NCI-H187 (cell line): ENCODE measurements around the gene OR52J3.
"Not testable (repeated sequence)": the region's sequence is repeated elsewhere in the genome, so short reads cannot be mapped to it uniquely, and the experiment has no call there.

Experiments used
- DNase-seq, 2 experiments: peaks; one replicate each; lab custom pipeline; 2025; lab: John Stamatoyannopoulos, UW

OR52J3 gene

DNA sequence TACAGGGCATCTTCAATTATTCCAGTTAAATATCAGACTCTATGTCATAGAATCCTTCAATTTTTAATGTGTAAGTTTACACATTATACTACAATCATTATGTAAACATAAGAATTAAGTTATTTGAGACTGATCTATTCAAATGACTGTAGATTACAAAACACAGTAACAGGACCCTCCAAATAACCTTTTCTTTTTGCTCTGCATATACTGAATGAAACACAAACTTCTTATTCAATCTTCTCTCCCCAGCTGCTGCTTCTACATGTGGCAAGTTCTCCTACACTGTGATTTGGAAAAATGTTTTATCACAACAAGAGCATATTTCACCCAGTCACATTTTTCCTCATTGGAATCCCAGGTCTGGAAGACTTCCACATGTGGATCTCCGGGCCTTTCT lies at the start of gene OR52J3:
OR52J3 (plus strand) TSS at position 301 of the 400 bp plus-strand sequence; CDS start at position 301, 0 bp downstream.
- DNase-seq = no peak

DNA sequence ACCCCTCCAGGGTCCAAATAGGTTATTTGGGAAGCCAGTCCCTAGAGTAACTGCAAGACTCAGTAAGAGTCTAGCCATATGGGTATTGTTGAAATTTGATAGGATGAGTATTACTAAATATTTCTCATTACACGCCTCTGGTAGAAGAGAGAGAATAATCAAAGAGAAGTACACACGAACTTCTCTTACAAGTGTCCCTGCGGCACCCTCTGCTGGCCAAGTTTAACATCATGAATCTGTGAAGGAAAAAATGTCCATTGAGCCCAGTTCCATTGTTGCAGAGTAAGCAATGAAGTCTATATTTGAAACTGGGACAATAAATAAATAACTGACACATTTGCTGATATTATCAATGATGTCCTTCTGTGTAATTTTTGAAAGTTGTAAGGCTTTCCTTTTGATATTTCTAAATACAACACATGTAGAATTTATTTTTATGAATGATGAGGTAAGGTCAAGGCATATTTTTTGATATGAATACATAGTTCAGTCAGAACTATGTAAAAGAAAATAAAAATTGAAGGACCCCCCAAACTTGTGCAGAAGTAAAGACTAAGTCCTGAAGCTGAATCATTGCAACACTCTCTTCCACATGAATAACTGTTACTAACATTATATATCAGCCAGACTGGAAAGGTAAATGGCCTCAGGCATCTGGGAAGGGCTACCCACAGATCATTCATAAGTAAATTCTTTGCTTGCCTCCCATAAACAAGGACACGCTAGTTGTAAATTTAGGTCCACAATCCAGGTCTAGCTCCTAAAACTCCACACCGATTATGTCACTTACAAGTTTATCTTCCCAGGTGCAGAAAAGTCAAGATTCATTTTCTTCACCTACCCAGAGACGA lies 41.7 kb upstream of the OR52J3 start:
- DNase-seq = peak; percentile 20 to 65

DNA sequence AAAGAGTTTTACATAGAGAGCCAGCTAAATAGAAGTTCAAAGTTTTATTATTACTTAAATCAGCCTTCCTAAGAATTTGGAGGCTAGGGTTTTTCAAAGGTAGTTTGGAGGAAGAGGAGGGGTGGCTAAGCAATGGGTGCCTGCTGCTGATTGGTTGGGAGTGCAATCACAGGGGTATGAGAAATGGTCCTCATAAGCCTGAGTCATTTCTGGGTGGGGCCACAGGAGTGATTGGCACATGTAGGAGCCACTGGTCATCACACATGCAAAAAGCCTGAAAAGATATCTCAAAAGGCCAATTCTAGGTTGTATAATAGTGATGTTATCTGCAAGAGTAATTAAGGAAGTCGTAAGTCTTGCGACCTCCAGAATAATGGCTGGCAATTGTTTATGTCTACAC lies 38.8 kb upstream of the OR52J3 start:
- DNase-seq = no peak

DNA sequence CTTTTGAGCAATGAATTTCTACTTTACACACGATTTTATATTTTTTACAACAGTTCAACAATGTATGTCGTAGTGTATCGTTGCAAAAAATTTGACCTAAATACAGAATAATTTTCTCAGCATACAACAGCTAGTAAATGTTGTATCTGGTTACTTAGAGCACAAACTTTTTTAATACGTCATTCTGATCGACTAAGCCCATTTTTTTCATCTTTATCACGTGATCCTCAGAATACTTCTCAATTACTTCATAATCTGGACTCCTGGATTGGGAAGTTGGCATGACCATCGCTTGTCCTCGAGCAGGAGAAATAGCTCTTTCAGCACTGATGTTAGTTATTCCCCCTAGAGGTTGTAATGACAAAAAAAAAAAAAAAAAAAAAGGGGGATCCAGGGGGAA lies 35.1 kb upstream of the OR52J3 start:
- DNase-seq = no peak

DNA sequence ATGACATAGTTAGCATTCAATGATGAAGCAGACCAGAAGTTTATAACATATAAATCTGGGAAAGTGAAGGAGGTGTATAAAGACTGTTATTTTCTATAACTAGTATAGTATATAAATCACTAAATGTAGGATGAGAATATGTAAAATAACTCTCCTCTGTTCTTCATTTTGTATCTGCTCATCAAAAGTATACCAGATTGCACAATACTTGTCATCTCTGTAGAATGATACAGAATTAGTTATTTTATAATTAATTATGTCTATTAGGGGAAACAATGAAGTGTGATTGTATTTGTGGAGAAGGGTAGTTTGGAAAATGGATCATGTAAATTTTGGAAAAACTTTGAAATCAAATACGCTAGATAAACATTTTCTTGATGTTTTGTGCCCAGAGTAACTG lies 33.3 kb upstream of the OR52J3 start:
- no peak for DNase-seq

DNA sequence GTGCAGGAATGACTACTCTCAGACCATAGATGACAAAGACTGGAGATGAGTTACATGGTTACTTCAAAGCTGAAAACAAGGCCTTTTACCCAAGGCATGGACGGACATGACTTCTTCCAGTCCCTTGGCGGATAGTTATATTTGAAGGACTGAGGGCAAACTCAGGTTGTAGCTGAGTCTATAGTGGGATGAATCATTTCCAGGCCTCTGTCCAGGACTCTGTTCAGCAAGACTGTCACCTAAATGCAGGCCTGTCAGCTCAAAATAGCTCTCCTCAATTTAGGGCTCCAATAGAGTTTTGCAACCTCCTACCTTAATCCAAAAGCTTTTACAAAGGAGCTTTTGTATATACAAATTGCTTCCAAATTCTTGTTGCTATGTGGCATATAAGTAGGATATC lies 24.3 kb upstream of the OR52J3 start:
- no peak for DNase-seq

DNA sequence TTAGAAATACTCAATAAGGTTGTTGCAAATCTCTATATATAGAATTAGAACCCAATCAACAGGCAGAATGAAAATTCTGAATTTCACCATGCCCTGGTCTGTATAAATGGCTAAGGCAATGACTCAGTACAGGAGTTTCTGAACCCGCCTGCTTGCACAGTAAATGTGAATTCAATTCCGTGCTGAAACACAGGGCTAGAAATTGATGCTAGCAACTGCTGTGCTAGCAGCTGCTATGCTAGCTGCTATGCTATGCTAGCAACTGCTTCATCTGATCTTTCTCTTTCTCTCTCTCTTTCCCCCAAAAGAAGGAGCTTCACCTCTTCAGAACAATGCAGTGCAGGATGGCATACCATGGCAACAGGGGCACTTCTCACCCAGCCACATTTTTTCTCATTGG lies 9.7 kb upstream of the OR52J3 start:
- DNase-seq = no peak

DNA sequence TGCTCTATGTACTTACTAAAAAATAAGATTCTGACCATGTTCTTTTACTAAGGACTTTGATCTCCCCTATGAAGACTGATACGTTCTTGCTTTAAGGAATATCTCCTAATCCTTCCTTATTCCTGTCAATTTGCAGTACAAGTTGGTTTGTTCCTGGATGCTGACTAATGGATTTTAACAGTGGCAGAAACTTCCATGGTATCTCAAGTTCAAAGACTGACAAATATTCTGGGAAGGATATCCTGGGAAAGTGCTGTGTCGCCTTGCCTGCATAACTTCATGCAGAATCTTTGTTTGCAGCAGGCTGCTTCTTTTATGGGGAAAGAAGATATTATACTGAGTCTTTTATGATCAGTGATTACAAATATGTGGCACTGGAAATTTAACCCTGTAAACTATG lies 8.4 kb upstream of the OR52J3 start:
- no peak for DNase-seq

DNA sequence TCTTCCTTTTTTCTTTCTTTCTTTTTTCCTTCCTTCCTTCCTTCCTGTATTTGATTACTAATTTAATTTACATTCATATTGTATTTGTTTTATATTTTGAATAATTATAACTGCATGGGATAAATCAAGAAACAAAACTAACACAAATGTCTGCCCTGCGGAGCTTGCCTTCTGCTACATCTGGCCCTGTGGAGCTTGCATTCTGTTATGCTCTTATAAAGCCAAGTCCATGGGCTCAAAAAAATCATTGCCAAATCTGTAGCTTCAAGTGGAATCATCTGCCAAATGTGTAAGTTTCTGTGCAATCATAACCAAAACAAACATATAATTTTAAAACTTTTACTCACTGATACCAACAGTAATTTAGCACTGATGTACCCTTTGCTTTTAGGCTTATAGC lies 8.0 kb upstream of the OR52J3 start:
- DNase-seq = no peak

DNA sequence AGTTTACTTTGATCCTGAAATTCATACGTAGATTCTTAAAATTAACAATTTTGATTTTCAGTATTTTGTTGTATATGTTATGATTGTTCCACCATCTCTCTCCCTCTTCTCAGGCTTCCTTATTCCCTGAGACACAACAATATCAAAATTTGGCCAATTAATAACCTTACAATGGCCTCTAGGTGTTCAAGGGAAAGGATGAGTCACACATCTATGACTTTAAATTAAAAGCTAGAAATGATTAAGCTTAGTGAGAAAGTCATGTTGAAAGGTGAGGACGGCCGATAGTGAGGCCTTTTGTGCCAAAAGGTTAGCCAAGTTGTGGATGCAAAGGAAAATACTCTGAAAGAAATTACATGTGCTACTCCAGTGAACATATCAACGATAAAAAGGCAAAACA lies 5.5 kb upstream of the OR52J3 start:
- DNase-seq = no peak

DNA sequence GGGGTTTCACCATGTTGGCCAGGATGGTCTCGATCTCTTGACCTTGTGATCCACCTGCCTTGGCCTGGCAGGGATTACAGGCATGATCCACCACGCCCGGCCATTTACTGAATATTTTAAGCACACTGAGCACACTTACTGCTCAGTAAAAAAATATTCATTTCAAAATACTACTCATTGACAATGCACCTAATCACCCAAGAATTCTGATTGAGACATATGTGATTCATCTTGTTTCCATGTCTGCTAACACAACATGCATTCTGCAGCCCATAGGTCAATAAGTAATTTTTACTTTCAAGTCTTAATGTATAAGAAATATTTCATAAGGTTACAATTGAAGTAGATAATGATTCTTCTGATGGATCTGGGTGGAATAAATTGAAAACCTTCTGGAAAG lies 4.2 kb upstream of the OR52J3 start:
- DNase-seq = no peak

DNA sequence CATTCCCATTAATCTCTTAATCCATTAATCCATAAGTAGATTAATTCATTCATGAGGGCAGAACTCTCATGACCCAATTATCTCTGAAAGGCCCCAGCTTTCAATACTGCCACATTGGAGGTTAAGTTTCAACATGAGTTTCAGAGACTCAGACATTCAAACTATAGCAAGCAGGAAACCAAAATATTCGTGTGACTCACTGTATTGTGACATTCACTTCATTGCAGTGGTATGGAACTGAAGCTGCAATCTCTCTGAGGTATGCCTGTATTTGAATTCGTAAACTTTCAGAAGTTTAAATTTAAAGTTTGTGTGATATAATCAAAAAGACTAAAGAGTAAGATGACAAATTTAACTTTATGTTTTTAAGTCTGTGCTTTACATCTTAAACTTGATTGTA lies 2.9 kb upstream of the OR52J3 start:
- DNase-seq = no peak

DNA sequence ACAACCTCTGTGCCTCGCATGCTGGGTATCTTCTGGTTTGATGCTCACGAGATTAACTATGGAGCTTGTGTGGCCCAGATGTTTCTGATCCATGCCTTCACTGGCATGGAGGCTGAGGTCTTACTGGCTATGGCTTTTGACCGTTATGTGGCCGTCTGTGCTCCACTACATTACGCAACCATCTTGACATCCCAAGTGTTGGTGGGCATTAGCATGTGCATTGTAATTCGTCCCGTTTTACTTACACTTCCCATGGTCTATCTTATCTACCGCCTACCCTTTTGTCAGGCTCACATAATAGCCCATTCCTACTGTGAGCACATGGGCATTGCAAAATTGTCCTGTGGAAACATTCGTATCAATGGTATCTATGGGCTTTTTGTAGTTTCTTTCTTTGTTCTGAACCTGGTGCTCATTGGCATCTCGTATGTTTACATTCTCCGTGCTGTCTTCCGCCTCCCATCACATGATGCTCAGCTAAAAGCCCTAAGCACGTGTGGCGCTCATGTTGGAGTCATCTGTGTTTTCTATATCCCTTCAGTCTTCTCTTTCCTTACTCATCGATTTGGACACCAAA lies 516 bp downstream of the OR52J3 start:
- DNase-seq = no peak

DNA sequence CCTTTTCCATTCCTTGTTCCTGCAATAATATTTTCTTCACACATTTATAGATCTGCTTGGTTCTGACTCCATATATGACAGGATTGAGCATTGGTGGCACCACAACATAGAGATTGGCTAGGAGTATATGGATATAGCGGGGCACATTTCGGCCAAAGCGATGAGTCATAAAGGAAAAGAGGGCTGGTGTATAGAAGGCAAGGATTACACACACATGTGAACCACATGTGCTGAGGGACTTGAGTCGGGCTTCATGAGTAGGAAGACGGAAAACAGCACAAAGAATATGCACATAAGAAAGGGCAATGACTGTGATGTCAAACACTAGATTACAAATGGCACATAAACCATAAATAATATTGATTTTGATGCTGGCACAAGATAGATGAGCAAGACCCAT lies 12.4 kb downstream of the OR52J3 start:
- DNase-seq = not testable (repeated sequence)

DNA sequence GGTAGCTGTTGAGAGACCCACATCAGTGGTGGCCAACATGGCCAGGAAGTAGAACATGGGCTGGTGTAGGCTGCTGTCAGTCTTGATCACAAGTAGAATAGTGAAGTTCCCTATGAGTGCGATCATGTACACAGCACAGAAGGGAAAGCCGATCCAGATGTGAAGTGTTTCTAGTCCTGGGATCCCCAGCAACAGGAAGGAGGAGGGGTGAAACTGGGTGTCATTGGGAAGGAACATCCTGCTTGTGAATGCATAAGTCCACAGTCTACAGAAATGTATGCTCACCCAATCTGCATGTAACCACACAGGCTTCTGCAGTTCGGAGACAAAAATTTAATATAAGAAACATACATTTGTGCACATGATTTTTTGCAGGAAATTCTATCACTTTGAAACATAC lies 13.1 kb downstream of the OR52J3 start, which contains the start of gene OR52E2:
OR52E2 (minus strand) TSS at position 237 of the 400 bp plus-strand sequence; CDS start at position 237, 0 bp downstream.
- DNase-seq = no peak

DNA sequence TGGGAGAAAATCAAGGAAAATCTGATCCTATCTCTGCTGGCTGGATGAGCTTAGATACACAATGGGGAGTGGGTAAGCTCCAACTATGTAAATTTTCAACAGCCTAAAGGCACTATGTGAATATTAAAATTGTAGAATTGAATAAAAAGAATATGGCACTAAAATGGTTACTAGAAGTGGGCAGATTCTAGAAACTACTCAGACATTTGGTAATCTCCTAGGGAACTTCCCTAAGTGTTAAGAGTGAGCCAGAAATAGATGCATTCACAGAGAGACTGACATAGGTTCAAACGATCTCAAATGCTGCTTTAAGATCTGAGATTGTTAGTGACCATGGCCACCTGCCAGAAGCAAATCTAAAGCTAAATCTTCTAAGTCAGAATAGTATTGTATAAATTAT lies 18.7 kb downstream of the OR52J3 start:
- DNase-seq = no peak

DNA sequence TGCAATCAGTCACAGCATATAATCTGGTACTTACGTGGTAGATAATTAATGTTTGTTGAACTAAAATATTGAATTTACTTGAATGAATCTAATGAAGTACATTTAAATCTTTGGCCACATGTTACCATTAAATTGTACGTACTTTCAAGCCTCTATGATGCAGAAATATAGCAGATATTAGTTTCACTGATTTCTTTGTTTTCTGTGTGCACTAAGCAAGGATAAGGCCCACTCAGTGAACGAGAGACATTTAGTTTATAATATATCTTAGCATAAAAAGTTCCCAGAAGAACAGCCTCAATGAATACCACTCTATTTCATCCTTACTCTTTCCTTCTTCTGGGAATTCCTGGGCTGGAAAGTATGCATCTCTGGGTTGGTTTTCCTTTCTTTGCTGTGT lies 22.9 kb downstream of the OR52J3 start, which contains the start of gene OR52E1:
OR52E1 (plus strand) TSS at position 301 of the 400 bp plus-strand sequence.
- no peak for DNase-seq

DNA sequence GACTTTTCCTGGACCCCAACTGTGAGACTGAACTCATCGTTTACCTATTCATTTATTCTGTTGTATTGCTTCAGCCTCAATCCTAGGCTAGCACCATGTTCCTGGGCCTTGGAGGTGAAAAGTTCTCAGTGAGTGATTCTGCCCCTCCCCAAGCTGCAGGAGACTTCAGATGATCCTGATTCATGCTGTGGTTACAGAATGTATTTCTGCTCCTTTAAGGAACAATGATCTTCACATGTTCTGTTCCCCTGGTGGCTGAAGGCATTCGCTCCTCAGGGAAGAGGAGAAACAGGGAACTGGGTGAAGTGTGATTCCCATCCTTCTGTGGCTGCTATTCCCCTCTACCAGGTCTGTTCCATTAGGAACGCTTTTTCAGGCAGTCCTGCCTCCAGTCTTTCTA lies 25.5 kb downstream of the OR52J3 start:
- no peak for DNase-seq

DNA sequence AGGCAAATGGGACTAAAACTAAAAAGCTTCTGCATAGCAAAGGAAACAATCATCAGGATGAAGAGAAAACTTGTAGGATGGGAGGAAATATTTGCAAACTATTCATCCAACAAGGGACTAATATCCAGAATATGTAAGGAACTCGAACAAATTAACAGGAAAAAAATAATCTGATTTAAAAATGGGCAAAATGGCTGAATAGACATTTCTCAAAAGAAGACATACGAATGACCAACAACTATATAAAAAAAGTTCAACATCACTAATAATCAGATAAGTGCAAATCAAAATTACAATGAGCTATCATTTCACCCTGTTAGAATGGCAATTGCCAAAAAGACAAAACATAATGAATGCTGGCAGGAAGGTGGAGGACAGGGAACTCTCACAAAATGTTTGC lies 35.1 kb downstream of the OR52J3 start:
- DNase-seq = no peak

DNA sequence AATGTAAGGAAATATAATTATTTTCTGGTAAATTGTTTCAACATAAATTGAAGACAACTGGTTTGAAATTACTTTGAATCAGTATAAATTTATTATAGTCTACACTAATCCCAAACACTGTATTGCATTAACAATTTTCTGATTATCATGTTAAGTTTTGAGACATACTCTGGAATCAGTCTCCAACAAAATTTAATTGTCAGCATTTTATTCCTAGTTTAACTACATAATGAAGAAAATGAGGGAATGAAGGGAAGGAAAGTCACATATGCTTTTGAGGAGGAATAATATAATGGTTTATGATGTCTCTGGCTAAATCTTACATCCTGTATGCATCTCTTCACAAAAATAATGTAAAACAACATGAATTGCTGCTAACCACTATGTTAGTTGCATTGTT lies 37.3 kb downstream of the OR52J3 start:
- DNase-seq = no peak

DNA sequence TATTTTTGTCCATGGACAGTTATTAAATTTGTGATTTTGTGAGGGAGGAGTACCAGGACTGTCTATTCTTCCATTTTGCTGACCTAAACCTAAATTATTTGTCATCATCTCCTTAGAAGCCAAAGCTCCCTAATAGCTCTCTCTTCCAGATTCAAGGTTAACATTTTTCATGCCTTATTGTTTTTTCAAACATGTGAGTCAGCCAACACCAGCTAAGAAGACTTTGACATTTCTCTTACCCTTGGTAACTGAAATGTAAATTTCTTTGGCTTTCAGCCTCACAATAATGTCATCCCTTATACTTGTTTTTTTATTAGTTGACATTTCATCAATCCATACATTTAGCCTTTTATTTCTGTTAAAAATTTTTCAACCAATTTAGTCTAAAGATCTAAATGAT lies 42.2 kb downstream of the OR52J3 start:
- DNase-seq = no peak

DNA sequence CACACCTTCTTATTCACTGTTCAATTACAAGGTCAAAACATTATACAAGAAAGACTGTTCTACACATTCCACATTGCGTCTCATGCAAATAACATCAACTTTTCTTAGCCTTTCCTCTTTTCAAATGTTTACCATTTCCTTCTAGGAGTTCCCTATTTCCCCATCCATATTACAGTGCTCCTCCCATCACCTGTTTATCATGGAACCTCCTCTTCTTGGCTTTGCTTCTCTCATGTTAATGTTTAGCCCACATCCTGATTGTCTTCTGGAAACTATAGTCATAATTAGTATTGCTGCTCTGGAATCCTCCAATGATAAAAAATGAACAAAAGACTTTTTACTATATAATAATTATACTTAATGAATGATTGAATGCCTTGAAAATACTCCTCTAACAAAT lies 44.3 kb downstream of the OR52J3 start:
- DNase-seq = no peak

DNA sequence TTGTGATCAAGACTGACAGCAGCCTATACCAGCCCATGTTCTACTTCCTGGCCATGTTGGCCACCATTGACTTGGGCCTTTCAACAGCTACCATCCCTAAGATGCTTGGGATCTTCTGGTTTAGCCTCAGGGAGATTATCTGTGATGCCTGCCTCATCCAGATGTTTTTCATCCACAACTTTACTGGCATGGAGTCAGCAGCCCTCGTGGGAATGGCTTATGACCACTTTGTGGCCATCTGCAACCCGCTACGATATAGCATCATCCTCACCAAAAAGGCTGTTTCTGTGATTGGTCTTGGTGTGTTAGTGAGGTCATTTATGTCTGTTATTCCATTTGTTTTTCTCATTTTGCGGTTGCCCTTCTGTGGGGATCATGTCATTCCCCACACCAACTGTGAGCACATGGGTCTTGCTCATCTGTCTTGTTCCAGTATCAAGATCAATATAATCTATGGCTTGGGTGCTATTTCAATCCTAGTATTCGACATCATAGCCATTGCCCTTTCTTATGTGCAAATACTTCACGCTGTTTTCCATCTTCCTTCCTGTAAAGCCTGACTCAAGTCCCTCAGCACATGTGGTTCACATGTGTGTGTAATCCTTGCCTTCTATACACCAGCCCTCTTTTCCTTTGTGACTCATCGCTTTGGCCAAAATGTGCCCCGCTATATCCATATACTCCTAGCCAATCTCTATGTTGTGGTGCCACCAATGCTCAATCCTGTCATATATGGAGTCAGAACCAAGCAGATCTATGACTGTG lies 46.7 kb downstream of the OR52J3 start:
- no peak for DNase-seq
